ENCODE results near the gene ANXA4. TPM values are rescaled to one million over a fixed set of nuclear protein-coding genes. Genes with fewer than 3 reads are reported as not detected.
"Not testable (repeated sequence)": the region's sequence is repeated elsewhere in the genome, so short reads cannot be mapped to it uniquely, and the experiment has no call there.

The ANXA4 gene
- total RNA-seq, 1 donor from 2014 or later = 73.6 TPM

DNA sequence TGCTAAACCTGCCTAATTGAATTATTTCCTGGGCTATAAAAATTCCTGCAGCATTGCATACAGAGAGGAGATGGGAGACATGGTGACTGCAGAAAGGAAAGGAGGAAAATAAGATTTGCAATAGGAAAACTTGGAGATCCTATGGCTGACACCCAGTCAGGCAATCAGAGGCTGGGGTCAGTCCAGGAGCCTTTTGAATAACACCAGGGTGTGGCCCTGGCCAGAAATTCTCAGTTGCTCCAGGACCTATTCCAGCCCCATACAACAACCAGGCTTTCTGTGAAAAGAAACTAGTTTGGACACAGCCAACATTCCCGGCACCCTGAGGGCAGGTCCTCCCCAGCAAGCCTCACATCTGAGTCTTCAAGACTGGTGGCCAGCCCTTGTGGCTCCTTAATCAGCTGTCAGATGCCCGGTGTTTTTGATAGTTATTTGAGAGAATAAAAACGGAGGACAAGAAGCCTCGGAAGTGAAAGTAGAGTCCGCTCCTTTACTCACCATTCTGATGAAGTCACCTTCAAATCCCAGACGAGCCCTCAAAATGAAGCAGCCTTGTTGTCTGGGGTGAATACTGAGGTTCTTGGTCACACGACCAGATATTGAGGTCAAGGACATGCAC is 56.5 kb downstream of the ANXA4 start:
- DNase-seq (ENCODE audit: low read depth) = peak; percentile 63
- TF ChIP-seq, protein P1, sequence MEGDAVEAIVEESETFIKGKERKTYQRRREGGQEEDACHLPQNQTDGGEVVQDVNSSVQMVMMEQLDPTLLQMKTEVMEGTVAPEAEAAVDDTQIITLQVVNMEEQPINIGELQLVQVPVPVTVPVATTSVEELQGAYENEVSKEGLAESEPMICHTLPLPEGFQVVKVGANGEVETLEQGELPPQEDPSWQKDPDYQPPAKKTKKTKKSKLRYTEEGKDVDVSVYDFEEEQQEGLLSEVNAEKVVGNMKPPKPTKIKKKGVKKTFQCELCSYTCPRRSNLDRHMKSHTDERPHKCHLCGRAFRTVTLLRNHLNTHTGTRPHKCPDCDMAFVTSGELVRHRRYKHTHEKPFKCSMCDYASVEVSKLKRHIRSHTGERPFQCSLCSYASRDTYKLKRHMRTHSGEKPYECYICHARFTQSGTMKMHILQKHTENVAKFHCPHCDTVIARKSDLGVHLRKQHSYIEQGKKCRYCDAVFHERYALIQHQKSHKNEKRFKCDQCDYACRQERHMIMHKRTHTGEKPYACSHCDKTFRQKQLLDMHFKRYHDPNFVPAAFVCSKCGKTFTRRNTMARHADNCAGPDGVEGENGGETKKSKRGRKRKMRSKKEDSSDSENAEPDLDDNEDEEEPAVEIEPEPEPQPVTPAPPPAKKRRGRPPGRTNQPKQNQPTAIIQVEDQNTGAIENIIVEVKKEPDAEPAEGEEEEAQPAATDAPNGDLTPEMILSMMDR (IDR thresholded peaks at IDR 0.05; ENCODE audit: insufficient read depth, low read length, poor library complexity, severe bottlenecking) = no peak
- Histone ChIP-seq H3K27me3 (ENCODE audit: control insufficient read depth, insufficient read depth, low read length) (no peaks in the 10 kb centered on the region), H3K36me3 (ENCODE audit: control insufficient read depth, insufficient read depth, low read length) (no peaks in the 10 kb centered on the region), H3K4me3 (ENCODE audit: low read depth, low read length) (peak overlapping the region; percentile 30)

DNA sequence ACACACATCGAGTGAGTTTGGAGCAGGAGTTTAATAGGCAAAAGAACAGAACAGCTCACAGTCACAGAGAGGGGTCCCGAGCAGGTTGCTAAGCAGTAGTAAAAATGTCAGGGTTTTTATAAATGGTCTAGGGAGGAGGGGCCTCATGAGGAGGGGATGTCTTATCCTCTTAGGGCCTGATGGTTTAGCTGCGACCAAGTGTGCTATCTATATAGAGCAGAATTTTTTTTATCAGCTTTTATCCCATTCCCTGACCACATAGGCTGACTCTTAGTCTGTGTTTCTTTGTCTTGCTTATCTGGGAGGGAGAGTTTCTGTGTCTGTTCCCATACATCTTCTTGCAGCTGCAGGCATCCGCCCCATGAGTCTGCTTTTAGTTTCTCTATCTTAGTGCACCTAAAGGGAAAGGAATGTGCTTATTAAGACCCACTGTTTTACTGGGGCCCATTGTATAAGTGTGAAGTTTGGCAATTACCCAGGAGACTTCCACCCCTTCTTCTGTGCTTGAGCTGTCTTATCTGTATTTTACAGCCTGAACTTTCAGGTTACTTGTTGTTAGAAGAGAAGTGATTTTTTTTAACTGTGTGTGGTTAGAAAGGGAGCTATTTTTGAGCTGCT is 57.1 kb downstream of the ANXA4 start:
- peak; percentile 52 for DNase-seq (ENCODE audit: low read depth)
- peak overlapping the region; percentile 30 for H3K4me3 ChIP-seq (ENCODE audit: low read depth, low read length)
- no peaks in the 10 kb centered on the region for H3K27me3 ChIP-seq (ENCODE audit: control insufficient read depth, insufficient read depth, low read length)
- TF ChIP-seq, protein P1 (IDR thresholded peaks at IDR 0.05; ENCODE audit: insufficient read depth, low read length, poor library complexity, severe bottlenecking) = no peak
- H3K36me3 ChIP-seq (ENCODE audit: control insufficient read depth, insufficient read depth, low read length) = no peaks in the 10 kb centered on the region

DNA sequence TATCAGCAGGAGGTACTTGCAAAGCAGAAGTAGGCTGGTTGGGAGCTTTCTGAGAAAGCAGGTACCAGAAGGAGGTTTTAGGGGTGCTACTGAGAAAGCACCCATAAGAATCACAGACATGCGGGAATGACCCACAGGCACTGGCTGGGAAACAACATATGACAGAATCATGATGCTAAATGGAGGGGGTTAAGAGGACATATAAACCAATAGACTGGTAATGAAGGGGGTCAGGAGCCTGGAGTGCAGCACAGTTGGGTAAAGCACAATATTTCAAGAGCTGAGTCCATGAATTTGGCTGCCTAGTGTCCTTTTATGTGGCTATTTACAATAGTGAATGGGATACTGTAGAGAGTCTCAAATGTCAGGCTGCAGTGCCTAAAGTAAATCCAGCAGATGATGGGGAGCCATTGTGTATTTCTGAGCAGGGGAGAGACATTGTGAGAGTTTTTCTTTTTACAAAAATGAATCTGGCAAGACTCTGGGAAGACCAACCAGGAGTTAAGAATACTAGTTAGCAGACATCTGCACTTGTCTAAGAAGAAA is 59.9 kb downstream of the ANXA4 start:
- Histone ChIP-seq H3K36me3 (ENCODE audit: control insufficient read depth, insufficient read depth, low read length) (no peaks in the 10 kb centered on the region), H3K4me3 (ENCODE audit: low read depth, low read length) (no peak overlapping the region), H3K27me3 (ENCODE audit: control insufficient read depth, insufficient read depth, low read length) (no peaks in the 10 kb centered on the region)
- DNase-seq (ENCODE audit: low read depth) = no peak
- TF ChIP-seq, protein P1 (IDR thresholded peaks at IDR 0.05; ENCODE audit: insufficient read depth, low read length, poor library complexity, severe bottlenecking) = no peak

DNA sequence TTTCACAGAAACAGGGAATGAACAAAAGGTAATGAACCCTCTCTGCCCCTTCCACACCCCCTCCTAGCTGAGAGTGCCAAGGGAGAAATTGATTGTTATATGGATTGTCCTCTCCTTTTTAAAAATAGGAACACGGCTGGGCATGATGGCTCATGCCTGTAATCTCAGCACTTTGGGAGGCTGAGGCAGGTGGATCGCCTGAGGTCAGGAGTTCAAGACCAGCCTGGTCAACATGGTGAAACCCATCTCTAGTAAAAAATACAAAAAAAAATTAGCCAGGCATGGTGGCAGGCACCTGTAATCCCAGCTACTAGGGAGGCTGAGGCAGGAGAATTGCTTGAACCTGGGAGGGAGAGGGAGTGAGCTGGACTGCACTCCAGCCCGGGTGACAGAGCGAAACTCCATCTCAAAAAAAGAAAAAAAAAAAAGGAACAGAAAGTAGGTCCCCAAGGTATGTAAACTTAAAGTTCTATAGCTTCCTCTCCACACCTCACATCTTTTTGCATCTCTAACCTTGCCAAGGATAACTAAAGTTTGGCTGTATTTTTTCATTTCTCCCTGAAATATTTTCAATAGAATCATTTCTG is 60.9 kb downstream of the ANXA4 start:
- H3K27me3 ChIP-seq (ENCODE audit: control insufficient read depth, insufficient read depth, low read length); H3K4me3 ChIP-seq (ENCODE audit: low read depth, low read length); DNase-seq (ENCODE audit: low read depth); H3K36me3 ChIP-seq (ENCODE audit: control insufficient read depth, insufficient read depth, low read length): not testable (repeated sequence)

DNA sequence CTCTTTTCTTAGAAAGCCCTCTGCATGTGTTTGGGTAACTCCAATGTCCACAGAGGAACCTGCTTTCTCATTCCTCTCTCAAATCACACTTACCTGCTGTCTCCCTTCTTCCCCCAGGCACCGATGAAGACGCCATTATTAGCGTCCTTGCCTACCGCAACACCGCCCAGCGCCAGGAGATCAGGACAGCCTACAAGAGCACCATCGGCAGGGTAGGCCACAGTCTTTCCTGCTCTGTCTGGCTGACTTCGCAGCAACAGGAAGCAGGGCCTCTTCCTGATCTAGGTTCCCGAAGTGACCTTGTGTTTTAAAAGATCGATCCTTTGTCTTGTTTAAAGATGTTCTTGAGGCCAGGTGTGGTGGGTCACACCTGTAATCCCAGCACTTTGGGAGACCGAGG is 62.5 kb downstream of the ANXA4 start:
- H3K4me3 ChIP-seq (ENCODE audit: low read depth, low read length) = no peak overlapping the region
- no peaks in the 10 kb centered on the region for H3K27me3 ChIP-seq (ENCODE audit: control insufficient read depth, insufficient read depth, low read length)
- TF ChIP-seq, protein P1 (IDR thresholded peaks at IDR 0.05; ENCODE audit: insufficient read depth, low read length, poor library complexity, severe bottlenecking) = no peak
- H3K36me3 ChIP-seq (ENCODE audit: control insufficient read depth, insufficient read depth, low read length) = peaks cover 2% of the 10 kb centered on the region
- no peak for DNase-seq (ENCODE audit: low read depth)

DNA sequence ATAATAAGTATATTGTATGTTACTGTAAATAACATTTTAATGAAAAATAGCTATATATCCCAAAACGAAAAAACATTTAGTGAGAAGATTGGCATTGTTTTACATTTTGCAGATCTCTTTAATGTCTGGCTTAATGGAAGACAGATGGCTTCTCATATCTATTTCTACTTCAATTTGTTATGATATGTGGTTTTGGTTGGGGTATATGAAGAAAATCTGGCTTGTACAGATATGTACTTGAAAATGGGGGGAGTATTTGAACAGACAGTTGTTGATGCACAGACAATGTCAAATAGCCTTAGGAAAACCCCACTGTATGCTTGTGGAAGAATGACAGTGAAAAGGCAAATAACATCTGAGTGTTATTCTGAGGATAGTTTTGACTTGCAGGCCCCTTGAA is 64.0 kb downstream of the ANXA4 start:
- TF ChIP-seq, protein P1 (IDR thresholded peaks at IDR 0.05; ENCODE audit: insufficient read depth, low read length, poor library complexity, severe bottlenecking) = no peak
- Histone ChIP-seq H3K27me3 (ENCODE audit: control insufficient read depth, insufficient read depth, low read length) (no peaks in the 10 kb centered on the region), H3K36me3 (ENCODE audit: control insufficient read depth, insufficient read depth, low read length) (peaks cover 6% of the 10 kb centered on the region), H3K4me3 (ENCODE audit: low read depth, low read length) (no peak overlapping the region)
- DNase-seq (ENCODE audit: low read depth) = no peak

All from kidney epithelial cell (primary cell).